A549 treated with CpdA at 1 μM for 4 hours (cell line): ENCODE data around the gene CLTA. TPM values are rescaled to one million over a fixed set of nuclear protein-coding genes. Genes with fewer than 3 reads are reported as not detected.

Experiments used
- total RNA-seq: library from RNA; stranded (reverse); fragments of 200-300 nt; extraction: Qiagen RNA extraction; gene quantifications from 5 replicates; pipeline ENCODE4 v1.2.3, GENCODE V29; 2022; ENCODE audit warnings: low read depth

The CLTA gene, protein sequence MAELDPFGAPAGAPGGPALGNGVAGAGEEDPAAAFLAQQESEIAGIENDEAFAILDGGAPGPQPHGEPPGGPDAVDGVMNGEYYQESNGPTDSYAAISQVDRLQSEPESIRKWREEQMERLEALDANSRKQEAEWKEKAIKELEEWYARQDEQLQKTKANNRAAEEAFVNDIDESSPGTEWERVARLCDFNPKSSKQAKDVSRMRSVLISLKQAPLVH
- 314 to 431 TPM (median 387 TPM) in 5 replicates for total RNA-seq

DNA sequence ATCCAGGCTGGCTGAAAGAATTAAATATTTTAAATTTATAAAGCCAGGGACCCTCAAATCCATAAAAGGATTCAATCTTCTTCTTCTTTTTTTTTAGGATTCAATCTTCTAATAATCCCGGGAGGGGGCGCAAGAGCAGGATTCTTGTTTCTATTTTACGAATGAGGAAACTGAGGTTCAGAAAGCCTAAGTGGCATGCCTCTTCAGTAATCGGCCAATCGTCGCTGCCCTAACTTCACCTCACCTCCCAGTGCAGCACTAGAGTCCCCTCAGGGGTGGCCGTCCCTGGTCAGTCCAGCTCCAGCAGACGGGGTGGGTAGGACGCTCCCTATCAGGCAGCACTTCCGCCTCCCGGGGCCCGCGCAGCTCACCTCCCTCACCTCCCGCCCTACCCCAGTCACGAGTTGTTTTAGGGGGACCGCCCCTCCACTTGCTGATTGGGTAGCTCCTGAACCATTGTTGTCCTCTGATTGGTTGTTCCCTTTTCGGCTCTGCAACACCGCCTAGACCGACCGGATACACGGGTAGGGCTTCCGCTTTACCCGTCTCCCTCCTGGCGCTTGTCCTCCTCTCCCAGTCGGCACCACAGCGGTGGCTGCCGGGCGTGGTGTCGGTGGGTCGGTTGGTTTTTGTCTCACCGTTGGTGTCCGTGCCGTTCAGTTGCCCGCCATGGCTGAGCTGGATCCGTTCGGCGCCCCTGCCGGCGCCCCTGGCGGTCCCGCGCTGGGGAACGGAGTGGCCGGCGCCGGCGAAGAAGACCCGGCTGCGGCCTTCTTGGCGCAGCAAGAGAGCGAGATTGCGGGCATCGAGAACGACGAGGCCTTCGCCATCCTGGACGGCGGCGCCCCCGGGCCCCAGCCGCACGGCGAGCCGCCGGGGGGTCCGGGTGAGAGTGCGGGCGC is at the start of gene CLTA:
Gene CLTA, plus strand, starts transcription at position 534 of the 902 bp plus-strand sequence. Its CDS starts 136 bp downstream, at position 670.

DNA sequence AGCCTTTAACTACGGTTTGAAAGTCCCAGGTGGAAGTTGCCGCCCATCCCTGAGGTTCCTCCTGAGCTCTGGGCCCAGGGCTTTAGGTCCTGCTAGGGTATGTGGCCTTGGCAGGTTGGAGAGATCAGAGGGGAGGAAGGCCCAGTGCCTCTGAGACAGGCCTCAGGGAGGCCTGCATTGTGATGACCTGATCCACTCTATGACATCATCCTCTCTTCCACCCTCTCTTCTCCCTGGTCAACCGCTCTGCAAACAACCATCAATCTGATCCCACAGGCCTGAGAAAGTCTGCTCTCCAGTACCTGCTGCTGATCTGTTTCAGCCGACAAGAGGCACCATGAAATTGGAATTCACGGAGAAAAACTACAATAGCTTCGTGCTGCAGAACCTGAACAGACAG is 21.6 kb upstream of the CLTA start, which contains the start of gene CCIN:
Gene CCIN, plus strand, starts transcription at position 223 of the 400 bp plus-strand sequence. Its CDS starts 115 bp downstream, at position 338.

DNA sequence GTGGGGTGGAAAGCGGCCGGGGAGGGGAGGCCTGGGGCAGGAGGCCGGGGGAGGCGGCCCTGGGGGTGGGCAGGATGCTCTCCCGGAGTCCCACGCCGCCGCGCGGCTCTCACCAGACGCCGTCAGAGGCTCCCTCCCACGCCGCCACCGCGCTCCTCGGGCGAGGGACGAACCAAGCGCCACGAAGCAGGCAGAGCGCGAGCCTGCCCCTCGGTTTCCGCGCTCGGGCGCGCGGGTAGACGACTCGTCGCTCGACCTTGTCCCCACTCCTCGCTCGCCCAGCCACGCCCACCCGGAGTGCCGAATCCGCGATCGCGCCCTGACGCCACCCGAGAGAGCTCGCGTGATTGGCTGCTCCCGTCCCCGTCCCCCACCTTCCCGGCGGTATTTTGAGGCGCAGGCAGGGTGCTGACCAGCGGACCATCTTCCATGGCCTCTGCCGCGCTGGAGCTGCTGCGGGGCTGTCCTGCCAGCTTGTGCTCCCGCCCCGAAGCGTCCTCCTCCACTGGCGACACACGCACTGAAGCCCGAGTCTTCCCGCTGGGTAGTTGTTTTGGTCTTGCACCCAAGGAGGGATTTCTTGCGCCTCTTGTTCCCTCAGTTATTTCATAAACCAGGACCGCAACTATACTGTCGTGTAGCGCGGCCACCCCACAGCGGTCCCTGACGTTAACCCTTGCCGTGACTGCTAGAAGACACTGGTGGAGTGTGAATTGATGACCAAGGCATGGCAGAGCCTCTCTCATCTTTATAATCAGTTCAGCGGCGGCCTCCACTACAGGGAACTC is 67.7 kb downstream of the CLTA start, which contains the start of gene GNE:
Gene GNE, minus strand, starts transcription at position 241 of the 788 bp plus-strand sequence. CDS start 9,093 bp downstream, outside the sequence.

Other genes starting within 250 kb of the CLTA start
- not detected in 5 replicates for gene OR2S2, start 232.8 kb upstream of the CLTA start, total RNA-seq
- gene RECK, start 154.0 kb upstream of the CLTA start, total RNA-seq: 4.5 to 5.9 TPM (median 5.7 TPM) in 5 replicates
- 7.4 to 11.2 TPM (median 9.9 TPM) in 5 replicates for gene GLIPR2, start 54.2 kb upstream of the CLTA start, total RNA-seq
- 0.03 to 0.07 TPM (median 0.07 TPM) in 3 of 5 replicates, not detected in the others for gene CCIN, start 21.5 kb upstream of the CLTA start, total RNA-seq
- 11.3 to 16.7 TPM (median 13.7 TPM) in 5 replicates for gene GNE, start 67.5 kb downstream of the CLTA start, total RNA-seq
- 6.8 to 9.5 TPM (median 8.5 TPM) in 5 replicates for gene RNF38, start 209.3 kb downstream of the CLTA start, total RNA-seq